ENCODE results near the gene THRB. TPM values are rescaled to one million over a fixed set of nuclear protein-coding genes. Genes with fewer than 3 reads are reported as not detected.

The THRB gene
- total and polyA plus RNA-seq, 9 of the 15 experiments (the other 6 are each of a cell fraction or from before 2014, with no cell fraction given) = 1.7 to 14.9 (median 6.9) TPM

GRCh38 chr3:24377218-24377993, 117.2 kb downstream of the THRB start (continued):
- TF ChIP-seq NFATC3 (IDR thresholded peaks at IDR 0.05) (no peak), KAT7 (CRISPR knock-in tag; IDR thresholded peaks at IDR 0.05; ENCODE audit: borderline replicate concordance) (no peak), ZNF551 (CRISPR knock-in tag; IDR thresholded peaks at IDR 0.05) (no peak), MXD1 (CRISPR knock-in tag; IDR thresholded peaks at IDR 0.05; ENCODE audit: borderline replicate concordance, poor library complexity, severe bottlenecking) (no peak), CEBPB (tag; IDR thresholded peaks at IDR 0.05) (0 out of 2 replicates have a peak, but pooled peaks have one; percentile 24), USF1 (CRISPR knock-in tag; IDR thresholded peaks at IDR 0.05) (0 out of 2 replicates have a peak, but pooled peaks have one; percentile 27), CAMTA2 (CRISPR knock-in tag; conservative IDR thresholded peaks at IDR 0.05) (no peak), TAF15 (IDR thresholded peaks at IDR 0.05; ENCODE audit: low read depth, low read length) (no peak), ZNF592 (IDR thresholded peaks at IDR 0.05) (peak; percentile 40; the same call in 1 of the 2 replicates), ZNF124 (CRISPR knock-in tag; IDR thresholded peaks at IDR 0.05) (no peak), ZMIZ1 (IDR thresholded peaks at IDR 0.05; ENCODE audit: low read depth in 2 of 2, low read length in 2 of 2) (no peak), RBBP5 (IDR thresholded peaks at IDR 0.05; ENCODE audit: borderline replicate concordance, insufficient read depth, low read length, poor library complexity, severe bottlenecking) (no peak)
- TF ChIP-seq, protein P1, sequence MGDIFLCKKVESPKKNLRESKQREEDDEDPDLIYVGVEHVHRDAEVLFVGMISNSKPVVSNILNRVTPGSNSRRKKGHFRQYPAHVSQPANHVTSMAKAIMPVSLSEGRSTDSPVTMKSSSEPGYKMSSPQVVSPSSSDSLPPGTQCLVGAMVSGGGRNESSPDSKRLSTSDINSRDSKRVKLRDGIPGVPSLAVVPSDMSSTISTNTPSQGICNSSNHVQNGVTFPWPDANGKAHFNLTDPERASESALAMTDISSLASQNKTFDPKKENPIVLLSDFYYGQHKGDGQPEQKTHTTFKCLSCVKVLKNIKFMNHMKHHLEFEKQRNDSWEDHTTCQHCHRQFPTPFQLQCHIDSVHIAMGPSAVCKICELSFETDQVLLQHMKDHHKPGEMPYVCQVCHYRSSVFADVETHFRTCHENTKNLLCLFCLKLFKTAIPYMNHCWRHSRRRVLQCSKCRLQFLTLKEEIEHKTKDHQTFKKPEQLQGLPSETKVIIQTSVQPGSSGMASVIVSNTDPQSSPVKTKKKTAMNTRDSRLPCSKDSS (IDR thresholded peaks at IDR 0.05; ENCODE audit: low read depth, partially characterized antibody) = no peak

Data from K562 (cell line).